ENCODE measurements around the gene COL20A1.

GRCh38 chr20:63363013-63363957 lies 70.3 kb downstream of the COL20A1 start:
- TF ChIP-seq CTCF (conservative IDR thresholded peaks at IDR 0.05) (no peak), ZFX (IDR thresholded peaks at IDR 0.05) (no peak)
